Measurements from ENCODE around the gene NFE2L2. TPM values are rescaled to one million over a fixed set of nuclear protein-coding genes. Genes with fewer than 3 reads are reported as not detected.

Gene NFE2L2
- total RNA-seq, 1 donor from 2014 or later = 83.3 TPM

DNA sequence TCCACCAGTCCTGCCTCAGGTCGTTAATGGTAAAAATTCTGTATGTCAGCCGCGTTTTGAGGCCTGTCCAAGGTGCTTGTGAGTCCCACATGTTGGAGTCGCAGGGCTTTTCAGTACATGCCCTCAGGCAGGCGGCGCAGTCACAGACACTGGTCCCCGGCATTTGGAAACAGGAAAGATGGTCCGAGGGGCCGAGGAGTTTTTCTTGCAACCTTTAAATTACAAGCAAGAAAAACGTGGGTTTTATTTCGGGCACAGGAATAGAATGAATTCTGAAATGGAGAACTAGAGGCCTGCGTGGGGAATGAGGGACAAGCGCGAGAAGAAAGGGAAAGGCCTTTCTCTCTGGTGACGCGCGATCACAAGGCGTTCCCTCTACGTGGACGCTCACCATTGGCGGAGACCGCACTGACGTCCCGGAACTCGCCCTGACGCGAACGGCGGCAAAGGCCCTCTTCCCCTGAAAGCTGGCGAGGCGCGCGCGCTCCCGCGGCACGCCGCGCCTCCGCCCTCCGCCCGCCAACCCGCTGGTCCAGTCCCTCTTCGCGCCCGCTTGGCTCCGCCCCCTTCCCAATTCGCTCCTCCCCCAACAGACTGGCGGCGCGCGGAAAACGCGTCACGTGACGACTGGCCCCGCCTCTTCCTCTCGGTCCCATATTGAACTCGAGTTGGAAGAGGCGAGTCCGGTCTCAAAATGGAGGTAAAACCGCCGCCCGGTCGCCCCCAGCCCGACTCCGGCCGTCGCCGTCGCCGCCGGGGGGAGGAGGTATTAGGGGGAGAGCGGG, 52.2 kb downstream of the NFE2L2 start, which contains the start of gene HNRNPA3:
Gene HNRNPA3, plus strand, starts transcription at position 689 of the 785 bp plus-strand sequence. Its CDS starts 6 bp downstream, at position 695.
- H3K79me2 ChIP-seq (ENCODE audit: insufficient read depth, low read length) = peaks cover 61% of the 10 kb centered on the region
- TF ChIP-seq, protein P1, sequence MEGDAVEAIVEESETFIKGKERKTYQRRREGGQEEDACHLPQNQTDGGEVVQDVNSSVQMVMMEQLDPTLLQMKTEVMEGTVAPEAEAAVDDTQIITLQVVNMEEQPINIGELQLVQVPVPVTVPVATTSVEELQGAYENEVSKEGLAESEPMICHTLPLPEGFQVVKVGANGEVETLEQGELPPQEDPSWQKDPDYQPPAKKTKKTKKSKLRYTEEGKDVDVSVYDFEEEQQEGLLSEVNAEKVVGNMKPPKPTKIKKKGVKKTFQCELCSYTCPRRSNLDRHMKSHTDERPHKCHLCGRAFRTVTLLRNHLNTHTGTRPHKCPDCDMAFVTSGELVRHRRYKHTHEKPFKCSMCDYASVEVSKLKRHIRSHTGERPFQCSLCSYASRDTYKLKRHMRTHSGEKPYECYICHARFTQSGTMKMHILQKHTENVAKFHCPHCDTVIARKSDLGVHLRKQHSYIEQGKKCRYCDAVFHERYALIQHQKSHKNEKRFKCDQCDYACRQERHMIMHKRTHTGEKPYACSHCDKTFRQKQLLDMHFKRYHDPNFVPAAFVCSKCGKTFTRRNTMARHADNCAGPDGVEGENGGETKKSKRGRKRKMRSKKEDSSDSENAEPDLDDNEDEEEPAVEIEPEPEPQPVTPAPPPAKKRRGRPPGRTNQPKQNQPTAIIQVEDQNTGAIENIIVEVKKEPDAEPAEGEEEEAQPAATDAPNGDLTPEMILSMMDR (IDR thresholded peaks at IDR 0.05; ENCODE audit: insufficient read depth, low read depth, low read length) = no peak
- TF ChIP-seq EZH2 (IDR thresholded peaks at IDR 0.05; ENCODE audit: insufficient read depth, low read length) = no peak

DNA sequence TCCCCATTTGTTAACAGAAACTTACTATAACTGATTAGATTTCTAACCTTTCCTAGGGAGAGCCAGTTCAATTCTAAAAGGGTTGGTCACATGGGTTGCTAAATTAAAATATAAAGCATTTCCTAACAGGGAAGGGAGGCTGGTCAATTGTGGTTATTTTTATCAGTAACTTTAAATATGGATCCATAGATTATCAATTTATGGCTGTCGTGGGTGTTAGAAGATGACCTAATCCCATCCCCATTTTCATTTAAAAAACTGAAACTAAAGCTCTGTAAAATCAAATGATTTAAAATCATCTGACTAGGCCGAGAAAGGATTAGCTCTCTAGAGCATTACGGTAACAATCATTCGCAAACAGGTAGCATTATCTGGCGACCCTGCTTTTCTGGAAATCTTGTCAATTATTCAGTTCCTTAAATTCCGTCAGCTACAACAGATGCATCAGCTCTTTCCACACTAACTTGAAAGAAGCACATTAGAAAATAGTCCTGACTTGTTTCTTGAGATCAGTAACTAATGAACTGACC, 52.9 kb downstream of the NFE2L2 start:
- no peak for FAIRE-seq
- H3K4me1 Mint-ChIP-seq (ENCODE audit: low read depth, unreplicated experiment) = peaks cover 22% of the 10 kb centered on the region

More for the DNA sequence above, 52.2 kb downstream of the NFE2L2 start, which contains the start of gene HNRNPA3:
- Histone ChIP-seq H2AFZ (ENCODE audit: low read depth, low read length) (peak within 1 kb of the TSS; percentile 14), H3K9ac (ENCODE audit: low read length) (peak within 1 kb of the TSS; percentile 98), H3K36me3 (ENCODE audit: insufficient read depth, low read length) (peaks cover 19% of the 10 kb centered on the region), H4K20me1 (ENCODE audit: insufficient read depth, low read length) (peaks cover 41% of the 10 kb centered on the region), H3K4me2 (ENCODE audit: low read length) (peak within 1 kb of the TSS; percentile 95), H3K27me3 (ENCODE audit: insufficient read depth, low read length) (no peaks in the 10 kb centered on the region), H3K4me1 (ENCODE audit: insufficient read depth, low read length) (peaks cover 21% of the 10 kb centered on the region), H3K9me3 (ENCODE audit: insufficient read depth, low read depth, low read length) (no peaks in the 10 kb centered on the region), H3K4me3 (ENCODE audit: insufficient read depth, low read depth, low read length) (peak within 1 kb of the TSS; percentile 99), H3K27ac (ENCODE audit: low read depth, low read length) (peak within 1 kb of the TSS; percentile 98)
- Mint-ChIP-seq H3K4me1 (ENCODE audit: low read depth, unreplicated experiment) (peaks cover 26% of the 10 kb centered on the region), H3K27ac (ENCODE audit: unreplicated experiment) (peak within 1 kb of the TSS; percentile 100), H3K27me3 (ENCODE audit: low read depth, unreplicated experiment) (no peaks in the 10 kb centered on the region), H3K36me3 (ENCODE audit: low read depth, unreplicated experiment) (peaks cover 11% of the 10 kb centered on the region), H3K9me3 (ENCODE audit: unreplicated experiment) (no peaks in the 10 kb centered on the region), H3K4me3 (ENCODE audit: unreplicated experiment) (peak within 1 kb of the TSS; percentile 97)
- DNase-seq (ENCODE audit: low read depth) (peak; percentile 97), FAIRE-seq (peak; percentile 74)

More for the DNA sequence above, 52.9 kb downstream of the NFE2L2 start:
- no peaks in the 10 kb centered on the region for H3K27me3 Mint-ChIP-seq (ENCODE audit: low read depth, unreplicated experiment)
- H3K9me3 Mint-ChIP-seq (ENCODE audit: unreplicated experiment) = no peaks in the 10 kb centered on the region
- Histone ChIP-seq H3K36me3 (ENCODE audit: insufficient read depth, low read length) (peaks cover 12% of the 10 kb centered on the region), H3K4me2 (ENCODE audit: low read length) (peak overlapping the region; percentile 95), H3K79me2 (ENCODE audit: insufficient read depth, low read length) (peaks cover 54% of the 10 kb centered on the region), H3K27ac (ENCODE audit: low read depth, low read length) (peak overlapping the region; percentile 98), H4K20me1 (ENCODE audit: insufficient read depth, low read length) (peaks cover 34% of the 10 kb centered on the region), H3K27me3 (ENCODE audit: insufficient read depth, low read length) (no peaks in the 10 kb centered on the region), H3K9me3 (ENCODE audit: insufficient read depth, low read depth, low read length) (no peaks in the 10 kb centered on the region), H3K4me1 (ENCODE audit: insufficient read depth, low read length) (peaks cover 21% of the 10 kb centered on the region), H3K4me3 (ENCODE audit: insufficient read depth, low read depth, low read length) (peak overlapping the region; percentile 74), H3K9ac (ENCODE audit: low read length) (peak overlapping the region; percentile 98), H2AFZ (ENCODE audit: low read depth, low read length) (peak overlapping the region; percentile 14)
- peak overlapping the region; percentile 100 for H3K27ac Mint-ChIP-seq (ENCODE audit: unreplicated experiment)
- H3K4me3 Mint-ChIP-seq (ENCODE audit: unreplicated experiment) = peak overlapping the region; percentile 93
- H3K36me3 Mint-ChIP-seq (ENCODE audit: low read depth, unreplicated experiment) = peaks cover 7% of the 10 kb centered on the region
- DNase-seq (ENCODE audit: low read depth) = no peak
- TF ChIP-seq, protein P1 (IDR thresholded peaks at IDR 0.05; ENCODE audit: insufficient read depth, low read depth, low read length) = no peak
- no peak for TF ChIP-seq EZH2 (IDR thresholded peaks at IDR 0.05; ENCODE audit: insufficient read depth, low read length)

Measured in astrocyte (in vitro differentiated cells and primary cell).